Panc1 (cell line): ENCODE data around the gene RFXANK. TPM values are rescaled to one million over a fixed set of nuclear protein-coding genes. Genes with fewer than 3 reads are reported as not detected.

ENCODE experiments used
- ATAC-seq: fragments of 200-7000 bp; cut with Tn5 transposase; 2 replicates; pipeline ENCODE4 v1.9.1; 2020; ENCODE audit warnings: mild to moderate bottlenecking, moderate library complexity
- BruUV-seq: library from RNA; stranded (reverse); fragments of 400-500 nt; replicated peaks from 2 replicates; lab custom pipeline; 2021; lab: Mats Ljungman, UMichigan
- CTCF ChIA-PET: fragments of 300-600 bp; sonication (Branson Sonifier 250); formaldehyde crosslinking; loops from one replicate; lab custom pipeline; 2022; ENCODE audit warnings: antibody characterized with exemption; lab: Charles Lee
- POLR2A ChIA-PET: fragments of 300-600 bp; sonication (Branson Sonifier 250); formaldehyde crosslinking; loops from one replicate; lab custom pipeline; 2022; ENCODE audit warnings: antibody characterized with exemption; lab: Charles Lee
- DNase-seq: peaks from one replicate; pipeline ENCODE4 v3.0.0-alpha.2; 2010; ENCODE audit warnings: low read depth, low spot score
- H3K27ac ChIP-seq: 2 replicates; pipeline ENCODE4 v1.5.1; 2011; ENCODE audit warnings: mild to moderate bottlenecking, low read length, inconsistent platforms
- H3K27me3 ChIP-seq: fragments of 200-500 bp; sonication (Bioruptor generic); 2 replicates; pipeline ENCODE4 v1.6.0; 2014; ENCODE audit warnings: low read length, inconsistent platforms; ENCODE audit not compliant: control insufficient read depth, insufficient read depth
- H3K36me3 ChIP-seq: fragments of 200-500 bp; sonication (Bioruptor generic); 2 replicates; pipeline ENCODE4 v1.5.1; 2014; ENCODE audit warnings: inconsistent platforms, mild to moderate bottlenecking, low read length, moderate library complexity; ENCODE audit not compliant: control insufficient read depth, insufficient read depth
- H3K4me1 ChIP-seq: 2 replicates; pipeline ENCODE4 v1.5.1; 2011; ENCODE audit warnings: inconsistent platforms, mild to moderate bottlenecking, low read length, moderate library complexity; ENCODE audit not compliant: control insufficient read depth, insufficient read depth
- H3K4me3 ChIP-seq, 2 experiments: 2 replicates each; pipeline ENCODE4 v1.5.1; 2011 to 2012; ENCODE audit warnings: low read depth in 2 of 2, low read length in 2 of 2, mild to moderate bottlenecking in 2 of 2, inconsistent platforms in 1 of 2, moderate library complexity in 1 of 2
- H3K9me3 ChIP-seq: fragments of 200-500 bp; sonication (Bioruptor generic); 2 replicates; pipeline ENCODE4 v1.5.1; 2014; ENCODE audit warnings: low read depth, mild to moderate bottlenecking, inconsistent platforms, low read length, moderate library complexity; ENCODE audit not compliant: control insufficient read depth, insufficient read depth
- POLR2AphosphoS5 ChIP-seq: IDR thresholded peaks from 2 replicates; pipeline ENCODE4 v1.6.1; 2012; ENCODE audit warnings: mild to moderate bottlenecking, low read depth, low read length, moderate library complexity
- SIN3A ChIP-seq: IDR thresholded peaks from 2 replicates; pipeline ENCODE4 v1.6.1; 2012; ENCODE audit warnings: low read depth, mild to moderate bottlenecking, low read length, moderate library complexity, borderline replicate concordance; ENCODE audit not compliant: insufficient read depth
- TCF7L2 ChIP-seq: IDR thresholded peaks from 2 replicates; pipeline ENCODE4 v1.6.1; 2011; ENCODE audit warnings: mild to moderate bottlenecking, low read depth, low read length, inconsistent platforms
- in situ Hi-C: cut with HindIII; loops from 2 replicates; pipeline ENCODE4 v1.10.0; 2016; ENCODE audit warnings: low sequenced_read_pairs, low pct_unique_long_range_greater_than_20kb
- intact Hi-C: fragments of 100-400 bp; cut with micrococcal nuclease; formaldehyde crosslinking; loops from one replicate; pipeline ENCODE4 v1.10.0; 2022; ENCODE audit not compliant: unreplicated experiment
- total RNA-seq: library from RNA; stranded (reverse); gene quantifications from one replicate; pipeline ENCODE4 v1.2.1, GENCODE V29; 2021; ENCODE audit not compliant: unreplicated experiment
- TF ChIP-seq, protein P1 (sequence below), 2 experiments: IDR thresholded peaks; 2 replicates each; pipeline ENCODE4 v1.6.1; 2011 to 2012; ENCODE audit warnings: low read depth in 2 of 2, control low read depth in 1 of 2, low read length in 1 of 2, mild to moderate bottlenecking in 1 of 2, moderate library complexity in 1 of 2; ENCODE audit not compliant: insufficient read depth in 1 of 2
- TF ChIP-seq, protein P2 (sequence below): fragments of 450-650 bp; IDR thresholded peaks from 2 replicates; pipeline ENCODE4 v1.5.1; 2017; ENCODE audit warnings: mild to moderate bottlenecking

The RFXANK gene
- total RNA-seq, 1 experiment from 2014 or later = 92.3 TPM

DNA sequence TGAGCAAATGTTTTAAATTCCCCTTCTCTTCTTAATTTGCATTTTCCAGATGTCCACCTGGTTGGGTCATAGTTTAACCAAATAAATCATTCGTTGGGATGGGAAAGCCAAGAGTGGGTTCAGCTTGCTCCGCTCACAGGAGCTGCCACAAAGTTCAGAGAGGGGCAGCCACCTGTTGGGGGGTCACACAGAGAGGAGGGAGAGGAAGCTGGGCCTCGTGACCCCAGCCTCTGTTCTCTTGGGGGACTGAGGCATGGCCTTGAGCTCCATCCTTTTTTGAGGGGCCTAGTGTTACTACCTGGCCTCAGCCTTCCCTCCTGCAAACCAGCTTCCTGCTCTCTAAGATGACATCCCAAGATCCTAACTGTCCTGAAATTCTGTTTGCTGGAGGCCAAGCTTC lies 24.4 kb upstream of the RFXANK start:
- POLR2A ChIA-PET = no interaction called here
- H3K27me3 ChIP-seq = no peaks in the 10 kb centered on the region
- in situ Hi-C loops (no loop called here), intact Hi-C loops (no loop called here)
- no peak overlapping the region for H3K27ac ChIP-seq
- no peak for ATAC-seq
- H3K9me3 ChIP-seq = no peaks in the 10 kb centered on the region
- no peaks in the 10 kb centered on the region for H3K4me1 ChIP-seq
- H3K36me3 ChIP-seq = no peaks in the 10 kb centered on the region
- TF ChIP-seq TCF7L2 (no peak), SIN3A (no peak), POLR2AphosphoS5 (no peak)
- TF ChIP-seq, protein P1, sequence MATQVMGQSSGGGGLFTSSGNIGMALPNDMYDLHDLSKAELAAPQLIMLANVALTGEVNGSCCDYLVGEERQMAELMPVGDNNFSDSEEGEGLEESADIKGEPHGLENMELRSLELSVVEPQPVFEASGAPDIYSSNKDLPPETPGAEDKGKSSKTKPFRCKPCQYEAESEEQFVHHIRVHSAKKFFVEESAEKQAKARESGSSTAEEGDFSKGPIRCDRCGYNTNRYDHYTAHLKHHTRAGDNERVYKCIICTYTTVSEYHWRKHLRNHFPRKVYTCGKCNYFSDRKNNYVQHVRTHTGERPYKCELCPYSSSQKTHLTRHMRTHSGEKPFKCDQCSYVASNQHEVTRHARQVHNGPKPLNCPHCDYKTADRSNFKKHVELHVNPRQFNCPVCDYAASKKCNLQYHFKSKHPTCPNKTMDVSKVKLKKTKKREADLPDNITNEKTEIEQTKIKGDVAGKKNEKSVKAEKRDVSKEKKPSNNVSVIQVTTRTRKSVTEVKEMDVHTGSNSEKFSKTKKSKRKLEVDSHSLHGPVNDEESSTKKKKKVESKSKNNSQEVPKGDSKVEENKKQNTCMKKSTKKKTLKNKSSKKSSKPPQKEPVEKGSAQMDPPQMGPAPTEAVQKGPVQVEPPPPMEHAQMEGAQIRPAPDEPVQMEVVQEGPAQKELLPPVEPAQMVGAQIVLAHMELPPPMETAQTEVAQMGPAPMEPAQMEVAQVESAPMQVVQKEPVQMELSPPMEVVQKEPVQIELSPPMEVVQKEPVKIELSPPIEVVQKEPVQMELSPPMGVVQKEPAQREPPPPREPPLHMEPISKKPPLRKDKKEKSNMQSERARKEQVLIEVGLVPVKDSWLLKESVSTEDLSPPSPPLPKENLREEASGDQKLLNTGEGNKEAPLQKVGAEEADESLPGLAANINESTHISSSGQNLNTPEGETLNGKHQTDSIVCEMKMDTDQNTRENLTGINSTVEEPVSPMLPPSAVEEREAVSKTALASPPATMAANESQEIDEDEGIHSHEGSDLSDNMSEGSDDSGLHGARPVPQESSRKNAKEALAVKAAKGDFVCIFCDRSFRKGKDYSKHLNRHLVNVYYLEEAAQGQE (IDR thresholded peaks at IDR 0.05; ENCODE audit: insufficient read depth in 1 of 2, low read depth in 2 of 2, low read length in 1 of 2) = no peak
- TF ChIP-seq, protein P2, sequence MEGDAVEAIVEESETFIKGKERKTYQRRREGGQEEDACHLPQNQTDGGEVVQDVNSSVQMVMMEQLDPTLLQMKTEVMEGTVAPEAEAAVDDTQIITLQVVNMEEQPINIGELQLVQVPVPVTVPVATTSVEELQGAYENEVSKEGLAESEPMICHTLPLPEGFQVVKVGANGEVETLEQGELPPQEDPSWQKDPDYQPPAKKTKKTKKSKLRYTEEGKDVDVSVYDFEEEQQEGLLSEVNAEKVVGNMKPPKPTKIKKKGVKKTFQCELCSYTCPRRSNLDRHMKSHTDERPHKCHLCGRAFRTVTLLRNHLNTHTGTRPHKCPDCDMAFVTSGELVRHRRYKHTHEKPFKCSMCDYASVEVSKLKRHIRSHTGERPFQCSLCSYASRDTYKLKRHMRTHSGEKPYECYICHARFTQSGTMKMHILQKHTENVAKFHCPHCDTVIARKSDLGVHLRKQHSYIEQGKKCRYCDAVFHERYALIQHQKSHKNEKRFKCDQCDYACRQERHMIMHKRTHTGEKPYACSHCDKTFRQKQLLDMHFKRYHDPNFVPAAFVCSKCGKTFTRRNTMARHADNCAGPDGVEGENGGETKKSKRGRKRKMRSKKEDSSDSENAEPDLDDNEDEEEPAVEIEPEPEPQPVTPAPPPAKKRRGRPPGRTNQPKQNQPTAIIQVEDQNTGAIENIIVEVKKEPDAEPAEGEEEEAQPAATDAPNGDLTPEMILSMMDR = no peak
- CTCF ChIA-PET = interaction anchor here (0.7 kb wide), 1 partner anchor 294 kb away, joined by 3 read pairs; no protein-coding TSS in a partner anchor
- no peak for DNase-seq
- BruUV-seq = no TSS peak
- H3K4me3 ChIP-seq = no peak overlapping the region

DNA sequence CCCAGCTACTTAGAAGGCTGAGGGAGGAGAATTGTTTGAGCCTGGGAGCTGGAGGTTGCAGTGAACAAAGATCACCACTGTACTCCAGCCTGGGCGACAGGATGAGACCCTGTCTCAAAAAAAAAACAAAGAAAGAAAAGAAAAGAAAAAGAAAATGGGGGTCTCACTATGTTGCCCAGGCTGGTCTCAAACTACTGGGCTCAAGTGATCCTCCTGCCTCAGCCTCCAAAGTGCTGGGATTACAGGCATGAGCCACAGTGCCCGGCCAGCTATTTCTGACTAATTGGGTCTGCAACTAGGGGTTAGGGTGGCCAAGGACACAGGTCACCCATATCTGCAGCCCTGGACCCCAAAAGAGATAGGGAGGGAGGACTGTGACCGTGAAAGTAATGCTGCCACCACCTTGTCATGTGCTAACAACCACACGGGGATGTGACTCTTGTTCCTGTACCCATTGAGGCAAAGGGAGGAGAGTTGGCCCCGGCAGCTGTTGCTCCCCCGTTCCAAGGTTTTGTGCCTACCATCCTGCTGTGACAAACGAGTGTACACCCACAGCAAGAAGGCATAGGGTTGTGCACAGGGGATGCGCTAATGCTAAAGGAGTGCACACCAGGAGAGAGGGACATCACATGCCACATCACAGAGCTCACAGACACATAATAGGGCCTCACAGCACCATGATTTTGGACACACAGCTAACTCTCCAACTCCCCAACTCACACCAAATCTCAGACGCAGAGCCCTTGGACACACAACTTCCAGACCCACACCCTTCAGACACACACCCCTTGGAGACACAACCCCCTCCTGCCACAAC lies 22.6 kb upstream of the RFXANK start:
- Histone ChIP-seq H3K9me3 (no peaks in the 10 kb centered on the region), H3K27me3 (no peaks in the 10 kb centered on the region), H3K27ac (no peak overlapping the region), H3K36me3 (no peaks in the 10 kb centered on the region), H3K4me1 (no peaks in the 10 kb centered on the region), H3K4me3 (no peak overlapping the region)
- ChIA-PET POLR2A (no interaction called here), CTCF (no interaction called here)
- intact Hi-C loops (no loop called here), in situ Hi-C loops (no loop called here)
- no peak for DNase-seq
- BruUV-seq = TSS peak; percentile 52
- TF ChIP-seq POLR2AphosphoS5 (no peak), SIN3A (no peak)
- TF ChIP-seq, protein P1 (IDR thresholded peaks at IDR 0.05; ENCODE audit: insufficient read depth in 1 of 2, low read depth in 2 of 2, low read length in 1 of 2) = no peak
- ATAC-seq = no peak
